ENCODE data around the gene TNN. TPM values are rescaled to one million over a fixed set of nuclear protein-coding genes. Genes with fewer than 3 reads are reported as not detected.

The TNN gene
- total RNA-seq, 1 experiment from 2014 or later = not detected

- H3K27me3 Mint-ChIP-seq (ENCODE audit: insufficient read depth, unreplicated experiment) = peaks cover 37% of the 10 kb centered on the region
Measured at GRCh38 chr1:175073633-175074032, 6.0 kb downstream of the TNN start.

GRCh38 chr1:175075572-175076568 lies 8.2 kb downstream of the TNN start:
- POLR2A ChIA-PET = interaction anchor here (0.6 kb wide), 1 partner anchor 279 kb away, joined by 3 read pairs; no protein-coding TSS in a partner anchor
- CTCF ChIA-PET = interaction anchor here (1.3 to 1.6 kb wide), 3 partner anchors 13 to 76 kb away, joined by 3 to 9 read pairs (median 4); no protein-coding TSS in a partner anchor
- H3K36me3 Mint-ChIP-seq (ENCODE audit: insufficient read depth, unreplicated experiment) = no peaks in the 10 kb centered on the region
- H3K9me3 Mint-ChIP-seq (ENCODE audit: unreplicated experiment) = no peaks in the 10 kb centered on the region
- peak; percentile 15 for DNase-seq (ENCODE audit: unreplicated experiment)
- no TSS peak for BruUV-seq (replicated peaks)
- TF ChIP-seq CTCF (IDR thresholded peaks at IDR 0.05; ENCODE audit: unreplicated experiment) = no peak
- H3K4me1 Mint-ChIP-seq (ENCODE audit: insufficient read depth, unreplicated experiment) = no peaks in the 10 kb centered on the region
- no peak overlapping the region for H3K4me3 Mint-ChIP-seq (ENCODE audit: unreplicated experiment)
- no peak overlapping the region for H3K27ac Mint-ChIP-seq (ENCODE audit: low read depth, unreplicated experiment)
- peaks cover 36% of the 10 kb centered on the region for H3K27me3 Mint-ChIP-seq (ENCODE audit: insufficient read depth, unreplicated experiment)
- intact Hi-C loops (cut with micrococcal nuclease) = no loop called here

More at GRCh38 chr1:175073633-175074032, 6.0 kb downstream of the TNN start:
- CTCF ChIA-PET = no interaction called here
- intact Hi-C loops (cut with micrococcal nuclease) = no loop called here
- no peak for DNase-seq (ENCODE audit: unreplicated experiment)
- BruUV-seq (replicated peaks) = no TSS peak
- H3K36me3 Mint-ChIP-seq (ENCODE audit: insufficient read depth, unreplicated experiment) = no peaks in the 10 kb centered on the region
- POLR2A ChIA-PET = no interaction called here
- no peak overlapping the region for H3K27ac Mint-ChIP-seq (ENCODE audit: low read depth, unreplicated experiment)
- no peak overlapping the region for H3K4me3 Mint-ChIP-seq (ENCODE audit: unreplicated experiment)
- H3K4me1 Mint-ChIP-seq (ENCODE audit: insufficient read depth, unreplicated experiment) = no peaks in the 10 kb centered on the region
- no peaks in the 10 kb centered on the region for H3K9me3 Mint-ChIP-seq (ENCODE audit: unreplicated experiment)
- TF ChIP-seq CTCF (IDR thresholded peaks at IDR 0.05; ENCODE audit: unreplicated experiment) = peak; percentile 4

- peaks cover 40% of the 10 kb centered on the region for H3K27me3 Mint-ChIP-seq (ENCODE audit: insufficient read depth, unreplicated experiment)
- no peak overlapping the region for H3K4me3 Mint-ChIP-seq (ENCODE audit: unreplicated experiment)
- no peak for TF ChIP-seq CTCF (IDR thresholded peaks at IDR 0.05; ENCODE audit: unreplicated experiment)
- ChIA-PET POLR2A (interaction anchor here (0.8 kb wide), 1 partner anchor 14 kb away, joined by 3 read pairs; no protein-coding TSS in a partner anchor), CTCF (interaction anchor here (0.6 to 1.7 kb wide), 5 partner anchors 14 to 300 kb away, joined by 3 to 5 read pairs (median 3); no protein-coding TSS in a partner anchor)
- H3K4me1 Mint-ChIP-seq (ENCODE audit: insufficient read depth, unreplicated experiment) = no peaks in the 10 kb centered on the region
- H3K36me3 Mint-ChIP-seq (ENCODE audit: insufficient read depth, unreplicated experiment) = no peaks in the 10 kb centered on the region
- intact Hi-C loops (cut with micrococcal nuclease) = no loop called here
- H3K9me3 Mint-ChIP-seq (ENCODE audit: unreplicated experiment) = no peaks in the 10 kb centered on the region
- H3K27ac Mint-ChIP-seq (ENCODE audit: low read depth, unreplicated experiment) = no peak overlapping the region
- no TSS peak for BruUV-seq (replicated peaks)
- no peak for DNase-seq (ENCODE audit: unreplicated experiment)
Measured at GRCh38 chr1:175077356-175078030, 9.9 kb downstream of the TNN start.

- no peak for DNase-seq (ENCODE audit: unreplicated experiment)
- Mint-ChIP-seq H3K27me3 (ENCODE audit: insufficient read depth, unreplicated experiment) (peaks cover 40% of the 10 kb centered on the region), H3K4me1 (ENCODE audit: insufficient read depth, unreplicated experiment) (no peaks in the 10 kb centered on the region), H3K27ac (ENCODE audit: low read depth, unreplicated experiment) (no peak overlapping the region), H3K36me3 (ENCODE audit: insufficient read depth, unreplicated experiment) (no peaks in the 10 kb centered on the region), H3K9me3 (ENCODE audit: unreplicated experiment) (no peaks in the 10 kb centered on the region), H3K4me3 (ENCODE audit: unreplicated experiment) (no peak overlapping the region)
- ChIA-PET CTCF (interaction anchor here (0.5 to 1.7 kb wide), 6 partner anchors 19 to 1297 kb away, joined by 3 to 5 read pairs (median 4); no protein-coding TSS in a partner anchor), POLR2A (no interaction called here)
- no TSS peak for BruUV-seq (replicated peaks)
- no peak for TF ChIP-seq CTCF (IDR thresholded peaks at IDR 0.05; ENCODE audit: unreplicated experiment)
- intact Hi-C loops (cut with micrococcal nuclease) = no loop called here
Measured at GRCh38 chr1:175078629-175079028, 11.0 kb downstream of the TNN start.
